Esophagus (tissue), 2 donors: ENCODE results near the gene ING1. TPM values are rescaled to one million over a fixed set of nuclear protein-coding genes. Genes with fewer than 3 reads are reported as not detected.
A peak's percentile ranks its signal among the peaks of the same experiment; 100 is the strongest.
"Not testable (repeated sequence)": the region's sequence is repeated elsewhere in the genome, so short reads cannot be mapped to it uniquely, and the experiment has no call there.

ENCODE experiments used
- H3K27ac ChIP-seq, 2 donors: one replicate each; pipeline ENCODE4 v1.5.1; 2013; ENCODE audit warnings: low read depth in 2 of 2, mild to moderate bottlenecking in 2 of 2, inconsistent platforms in 1 of 2, low read length in 1 of 2, moderate library complexity in 1 of 2
- H3K27me3 ChIP-seq, 2 donors: one replicate each; pipeline ENCODE4 v1.6.1; 2013; ENCODE audit warnings: low read length in 2 of 2, control low read depth in 1 of 2, mild to moderate bottlenecking in 1 of 2; ENCODE audit not compliant: insufficient read depth in 2 of 2, control insufficient read depth in 1 of 2
- H3K36me3 ChIP-seq, 2 donors: one replicate each; pipeline ENCODE4 v1.6.1; 2013; ENCODE audit warnings: low read length in 1 of 2; ENCODE audit not compliant: control insufficient read depth in 2 of 2, insufficient read depth in 2 of 2
- H3K4me1 ChIP-seq, 2 donors: one replicate each; pipeline ENCODE4 v1.6.1; 2013; ENCODE audit warnings: low read length in 1 of 2; ENCODE audit not compliant: control insufficient read depth in 2 of 2, insufficient read depth in 2 of 2
- H3K4me3 ChIP-seq, 2 donors: one replicate each; pipeline ENCODE4 v1.5.1; 2013; ENCODE audit warnings: low read length in 2 of 2, mild to moderate bottlenecking in 2 of 2, low read depth in 1 of 2, moderate library complexity in 1 of 2
- H3K9me3 ChIP-seq, 2 donors: one replicate each; pipeline ENCODE4 v1.6.1; 2013; ENCODE audit warnings: mild to moderate bottlenecking in 2 of 2, low read depth in 1 of 2, low read length in 1 of 2, moderate library complexity in 1 of 2; ENCODE audit not compliant: control insufficient read depth in 2 of 2, insufficient read depth in 1 of 2
- WGBS, 2 donors: extraction: QIAGEN DNeasy Blood & Tissue Kit; methylation state at CpG; one replicate each; pipeline ENCODE4 v1.1.7; 2013; 5-methylcytosine and 5-hydroxymethylcytosine counted together
- polyA plus RNA-seq, 2 donors: library from polyadenylated mRNA; stranded (reverse); fragments of 200-250 nt; gene quantifications; one replicate each; pipeline ENCODE4 v1.2.3, GENCODE V29; 2013
- donor health status: healthy with polysubstance abuse.
- donor health status: Bipolar disorder and iron deficiency.

Gene ING1, protein sequence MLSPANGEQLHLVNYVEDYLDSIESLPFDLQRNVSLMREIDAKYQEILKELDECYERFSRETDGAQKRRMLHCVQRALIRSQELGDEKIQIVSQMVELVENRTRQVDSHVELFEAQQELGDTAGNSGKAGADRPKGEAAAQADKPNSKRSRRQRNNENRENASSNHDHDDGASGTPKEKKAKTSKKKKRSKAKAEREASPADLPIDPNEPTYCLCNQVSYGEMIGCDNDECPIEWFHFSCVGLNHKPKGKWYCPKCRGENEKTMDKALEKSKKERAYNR
- polyA plus RNA-seq: 1 to 10 TPM; 5.1 to 8.3 TPM

DNA sequence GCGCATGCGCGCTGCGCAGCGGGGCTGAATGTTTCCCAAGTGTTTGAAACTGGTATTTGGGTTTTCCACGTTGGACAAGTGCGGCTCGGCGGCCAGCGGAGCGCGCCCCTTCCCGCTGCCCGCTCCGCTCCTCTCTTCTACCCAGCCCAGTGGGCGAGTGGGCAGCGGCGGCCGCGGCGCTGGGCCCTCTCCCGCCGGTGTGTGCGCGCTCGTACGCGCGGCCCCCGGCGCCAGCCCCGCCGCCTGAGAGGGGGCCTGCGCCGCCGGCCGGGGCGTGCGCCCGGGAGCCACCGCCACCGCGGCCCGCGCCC lies at the start of gene ING1:
Gene ING1 (plus strand): TSS at position 59 of the 311 bp plus-strand sequence. CDS start 450 bp downstream, outside the sequence.
- Histone ChIP-seq H3K27me3 (no peaks in the 10 kb centered on the region), H3K4me1 (no peaks in the 10 kb centered on the region), H3K27ac (peak within 1 kb of the TSS; percentile 100), H3K4me3 (peak within 1 kb of the TSS; percentile 92 to 94), H3K9me3 (no peaks in the 10 kb centered on the region), H3K36me3 (no peaks in the 10 kb centered on the region)
- 0 to 1% methylated on average over 17 to 45 of the region's 45 CpGs for WGBS, 2 donors

DNA sequence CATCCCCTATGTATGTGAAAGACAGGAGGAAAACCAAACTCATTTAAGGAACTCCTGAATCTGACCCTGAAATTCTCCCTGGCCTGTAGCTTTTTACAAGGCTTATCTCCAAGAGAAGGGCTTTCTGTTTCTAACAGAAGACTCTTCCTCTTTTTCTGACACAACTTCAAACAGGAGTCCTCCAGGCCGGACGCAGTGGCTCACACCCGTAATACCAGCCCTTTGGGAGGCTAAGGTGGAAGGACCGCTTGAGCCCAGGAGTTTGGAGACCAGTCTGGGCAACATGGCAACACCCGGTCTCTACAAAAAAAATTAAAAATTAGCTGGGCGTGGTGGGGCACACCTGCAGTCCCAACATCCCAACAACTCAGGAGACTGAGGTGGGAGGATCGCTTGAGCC lies 49.5 kb upstream of the ING1 start:
- WGBS, 2 donors: 96 to 99% methylated on average over 7 of the region's 7 CpGs
- peaks cover 15 to 16% of the 10 kb centered on the region in 2 donors for H3K36me3 ChIP-seq

DNA sequence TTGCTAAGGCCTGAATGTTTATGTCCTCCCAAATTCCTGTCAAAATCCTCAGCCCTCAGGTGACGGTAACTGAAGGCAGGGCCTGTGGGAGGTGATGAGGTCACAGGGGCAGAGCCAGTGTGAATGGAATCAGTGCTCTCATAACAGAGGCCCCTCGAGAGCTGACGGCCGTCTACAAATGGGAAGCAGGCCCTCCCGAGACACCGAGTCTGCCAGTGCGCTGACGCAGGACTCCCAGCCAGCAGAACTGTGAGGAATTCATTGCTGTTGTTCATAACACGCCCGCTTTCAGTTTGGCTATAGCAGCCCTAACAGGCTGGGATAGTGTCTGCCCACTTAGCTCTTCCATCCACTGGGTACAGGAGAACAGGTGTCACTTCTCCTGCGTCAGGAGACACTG lies 48.8 kb upstream of the ING1 start:
- no peaks in the 10 kb centered on the region for H3K4me1 ChIP-seq
- no peaks in the 10 kb centered on the region for H3K9me3 ChIP-seq
- WGBS, 2 donors: 92 to 95% methylated on average over 11 of the region's 11 CpGs
- no peak overlapping the region for H3K27ac ChIP-seq
- no peaks in the 10 kb centered on the region for H3K27me3 ChIP-seq
- peaks cover 17% of the 10 kb centered on the region in 2 donors for H3K36me3 ChIP-seq
- no peak overlapping the region for H3K4me3 ChIP-seq

More for the DNA sequence above, 49.5 kb upstream of the ING1 start:
- H3K9me3 ChIP-seq: no peaks in the 10 kb centered on the region
- no peak overlapping the region for H3K27ac ChIP-seq
- no peak overlapping the region for H3K4me3 ChIP-seq
- H3K27me3 ChIP-seq: no peaks in the 10 kb centered on the region
- no peaks in the 10 kb centered on the region for H3K4me1 ChIP-seq

DNA sequence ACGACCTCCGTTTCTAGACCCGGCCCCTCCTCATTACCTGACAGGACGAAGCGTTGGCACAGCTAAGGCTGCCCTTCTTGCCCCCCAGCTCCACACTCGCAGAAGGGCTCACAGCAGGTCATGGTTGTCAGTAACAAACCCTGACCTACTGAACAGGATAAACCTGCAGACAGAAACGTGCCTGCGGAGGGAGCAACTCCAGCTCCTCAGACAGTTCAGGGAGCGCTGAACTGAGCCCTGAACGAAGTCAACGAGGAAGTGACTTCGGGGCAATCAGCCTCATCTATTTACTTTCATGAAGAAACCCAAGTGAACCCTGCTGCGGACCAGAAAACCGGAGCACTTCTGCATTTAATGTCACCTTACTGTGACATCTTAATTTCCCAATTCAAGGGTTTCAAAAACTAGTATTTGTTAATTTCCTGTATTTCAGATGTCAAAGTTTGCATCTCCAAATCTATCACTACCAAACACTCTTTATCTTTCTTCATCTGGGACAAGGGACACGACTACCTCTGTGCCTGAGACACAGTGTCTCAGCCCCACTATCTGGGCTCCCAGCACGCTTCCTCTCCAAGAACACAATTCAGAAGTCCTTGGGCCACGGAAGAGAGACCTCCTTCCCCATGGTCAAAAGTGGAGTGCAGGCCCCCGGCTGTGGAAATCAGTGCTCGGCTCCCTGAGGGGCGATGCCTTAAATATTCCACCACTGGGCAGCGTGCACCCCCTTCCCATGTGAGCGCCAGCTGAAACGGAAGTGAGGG lies 47.8 kb upstream of the ING1 start:
- peaks cover 17% of the 10 kb centered on the region in 2 donors for H3K36me3 ChIP-seq
- WGBS, 2 donors: 90 to 91% methylated on average over 23 of the region's 23 CpGs

DNA sequence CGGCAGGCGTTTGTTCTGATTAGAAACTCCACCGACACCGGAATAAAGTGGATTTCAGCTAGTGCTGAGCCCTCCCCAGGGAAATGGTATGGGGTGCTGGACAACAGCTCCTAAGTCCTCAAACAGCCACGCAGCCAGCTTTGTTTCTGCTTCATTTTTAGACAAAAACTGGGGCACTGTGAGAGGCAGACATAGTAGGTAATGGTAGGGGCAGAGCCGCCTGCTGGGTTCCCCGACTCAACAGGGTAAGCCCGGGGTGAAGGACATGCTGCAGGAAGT lies 47.3 kb upstream of the ING1 start:
- H3K4me1 ChIP-seq: no peaks in the 10 kb centered on the region
- H3K27ac ChIP-seq: no peak overlapping the region
- peaks cover 17% of the 10 kb centered on the region in 2 donors for H3K36me3 ChIP-seq
- 91 to 95% methylated on average over 8 of the region's 8 CpGs for WGBS, 2 donors
- H3K4me3 ChIP-seq: no peak overlapping the region
- H3K9me3 ChIP-seq: no peaks in the 10 kb centered on the region
- no peaks in the 10 kb centered on the region for H3K27me3 ChIP-seq

More for the DNA sequence above, 47.8 kb upstream of the ING1 start:
- no peaks in the 10 kb centered on the region for H3K4me1 ChIP-seq
- no peak overlapping the region for H3K4me3 ChIP-seq
- H3K27me3 ChIP-seq: no peaks in the 10 kb centered on the region
- no peak overlapping the region for H3K27ac ChIP-seq
- H3K9me3 ChIP-seq: no peaks in the 10 kb centered on the region

DNA sequence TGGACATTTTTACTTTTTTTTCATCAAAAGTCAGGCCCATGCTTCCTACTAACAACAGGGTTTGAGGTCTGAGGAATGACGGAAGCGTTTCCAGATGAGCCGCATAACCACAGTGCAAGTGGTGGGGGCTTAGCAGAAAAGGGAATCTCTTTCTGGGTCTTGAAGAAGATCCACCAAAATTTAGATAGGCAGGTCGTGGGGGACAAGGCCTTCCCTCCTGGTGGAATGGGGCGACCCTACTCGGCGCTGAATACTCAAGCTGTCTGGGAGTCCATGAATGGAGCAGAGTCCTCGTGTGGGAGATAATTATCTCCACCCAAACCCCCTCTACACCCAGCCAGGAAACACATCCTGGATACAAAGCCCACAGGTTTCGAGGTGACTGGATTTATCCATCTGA lies 44.5 kb upstream of the ING1 start:
- Histone ChIP-seq H3K4me1 (no peaks in the 10 kb centered on the region), H3K4me3 (no peak overlapping the region), H3K27me3 (no peaks in the 10 kb centered on the region), H3K27ac (no peak overlapping the region), H3K36me3 (peaks cover 13 to 14% of the 10 kb centered on the region in 2 donors), H3K9me3 (no peaks in the 10 kb centered on the region)
- WGBS, 2 donors: 91 to 92% methylated on average over 9 of the region's 9 CpGs

DNA sequence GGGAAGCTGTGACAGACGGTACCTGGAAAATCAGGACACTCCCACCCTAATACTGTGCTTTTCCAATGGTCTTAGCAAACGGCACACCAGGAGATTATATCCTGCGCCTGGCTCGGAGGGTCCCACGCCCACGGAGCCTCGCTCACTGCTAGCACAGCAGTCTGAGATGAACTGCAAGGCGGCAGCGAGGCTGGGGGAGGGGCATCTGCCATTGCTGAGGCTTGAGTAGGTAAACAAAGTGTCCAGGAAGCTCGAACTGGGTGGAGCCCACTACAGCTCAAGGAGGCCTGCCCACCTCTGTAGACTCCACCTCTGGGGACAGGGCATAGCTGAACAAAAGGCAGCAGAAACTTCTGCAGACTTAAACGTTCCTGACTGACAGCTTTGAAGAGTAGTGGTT lies 43.7 kb upstream of the ING1 start:
- H3K36me3 ChIP-seq: peaks cover 10% of the 10 kb centered on the region in 2 donors
- not testable (repeated sequence) for H3K27me3 ChIP-seq, H3K27ac ChIP-seq, H3K4me1 ChIP-seq, H3K4me3 ChIP-seq, H3K9me3 ChIP-seq
- WGBS, 2 donors: 96 to 98% methylated on average over 11 of the region's 11 CpGs

DNA sequence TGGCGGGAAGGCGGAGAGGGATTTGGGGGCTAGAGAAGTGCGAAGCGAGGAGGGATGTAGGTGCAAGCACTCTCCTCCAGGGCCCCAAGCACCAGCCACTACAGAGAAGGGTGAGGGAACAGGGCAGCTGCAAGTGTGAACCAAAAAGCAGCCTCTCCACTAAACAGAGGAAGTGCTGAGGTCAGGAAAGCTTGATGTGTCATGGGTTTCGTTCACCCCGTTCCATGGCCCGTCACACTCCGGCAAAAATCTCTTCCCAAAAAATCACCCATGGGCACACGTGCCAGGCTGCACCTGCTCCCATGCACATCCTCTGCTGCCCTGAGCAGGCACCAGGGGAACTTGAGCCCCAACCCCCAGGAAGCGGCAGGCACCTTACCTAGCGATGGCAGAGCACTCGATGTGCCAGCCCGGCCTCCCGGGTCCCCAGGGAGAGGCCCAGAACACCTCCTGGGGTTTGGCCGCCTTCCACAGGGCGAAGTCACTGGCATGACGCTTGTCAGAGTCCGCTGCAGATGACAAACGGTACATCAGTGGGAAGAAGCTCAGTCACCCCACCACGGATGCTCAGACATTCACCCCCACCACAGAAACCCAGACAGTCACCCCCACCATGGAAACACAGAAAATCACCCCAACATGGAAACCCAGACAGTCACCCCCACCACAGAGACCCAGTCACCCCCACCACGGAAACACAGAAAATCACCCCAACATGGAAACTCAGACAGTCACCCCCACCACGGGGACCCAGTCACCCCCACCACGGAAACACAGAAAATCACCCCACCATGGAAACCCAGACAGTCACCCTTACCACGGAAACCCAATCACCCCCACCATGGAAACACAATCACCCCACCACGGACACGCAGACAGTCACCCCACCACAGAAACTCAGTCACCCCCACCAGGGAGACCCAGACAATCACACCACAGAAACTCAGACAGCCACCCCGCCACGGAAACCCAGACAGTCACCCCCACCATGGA lies 36.6 kb upstream of the ING1 start:
- Histone ChIP-seq H3K4me3 (no peak overlapping the region), H3K4me1 (no peaks in the 10 kb centered on the region), H3K27ac (no peak overlapping the region), H3K9me3 (peaks cover 0 to 4% of the 10 kb centered on the region in 2 donors), H3K36me3 (peaks cover 11 to 30% of the 10 kb centered on the region in 2 donors), H3K27me3 (no peaks in the 10 kb centered on the region)
- WGBS, 2 donors: 85 to 87% methylated on average over 28 of the region's 28 CpGs

DNA sequence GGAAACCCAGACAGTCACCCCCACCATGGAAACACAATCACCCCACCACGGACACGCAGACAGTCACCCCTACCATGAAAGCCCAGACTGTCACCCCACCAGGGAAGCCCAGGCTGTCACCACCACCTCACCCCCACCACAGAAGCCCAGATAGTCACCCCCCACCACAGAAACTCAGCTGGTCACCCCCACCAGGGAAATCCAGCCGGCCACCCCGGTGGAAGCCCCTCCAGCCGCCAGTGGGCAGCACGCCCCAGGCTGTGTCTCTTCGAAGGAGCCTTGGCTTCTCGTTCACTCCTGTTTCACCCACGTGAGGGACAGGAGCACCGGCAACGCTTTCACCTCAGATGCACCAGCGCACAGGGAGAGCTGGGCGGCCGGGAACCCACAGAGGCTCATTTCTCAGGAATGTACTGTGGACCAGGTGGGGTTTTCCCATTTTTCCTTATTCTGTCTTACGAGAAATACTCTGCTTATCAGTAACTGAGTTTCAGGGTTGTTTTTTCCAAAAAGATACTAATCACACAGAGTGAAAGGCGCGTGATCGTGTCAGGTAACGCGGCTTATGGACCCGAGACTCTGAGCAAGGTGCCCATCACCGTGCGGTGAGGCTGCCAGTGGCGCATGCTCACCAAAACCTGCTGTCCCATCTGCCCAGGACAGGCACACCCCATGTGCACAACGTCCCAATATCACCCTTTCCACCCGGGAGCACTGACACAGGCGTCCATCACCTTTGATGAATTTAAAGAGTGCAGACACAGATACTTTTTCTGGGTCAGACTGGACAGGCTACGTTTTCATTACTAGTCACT lies 35.6 kb upstream of the ING1 start:
- no peaks in the 10 kb centered on the region for H3K4me1 ChIP-seq
- no peaks in the 10 kb centered on the region for H3K27me3 ChIP-seq
- H3K27ac ChIP-seq: no peak overlapping the region
- no peak overlapping the region for H3K4me3 ChIP-seq
- peaks cover 0 to 4% of the 10 kb centered on the region in 2 donors for H3K9me3 ChIP-seq
- H3K36me3 ChIP-seq: peaks cover 14 to 35% of the 10 kb centered on the region in 2 donors
- 94% methylated on average over 28 of the region's 28 CpGs for WGBS, 2 donors
